Stomach (tissue), 4 donors: ENCODE measurements around the gene BCL3.

Source experiments
- CTCF ChIP-seq, 7 experiments: fragments of 450-650 bp in 4 of 7; fragments of 200-600 bp in 3 of 7; sonication (generic) in 3 of 7; IDR thresholded peaks; one replicate each; pipeline ENCODE4 v1.5.1; 2016 to 2019; ENCODE audit warnings: antibody characterized with exemption in 7 of 7, control low read depth in 2 of 7, mild to moderate bottlenecking in 1 of 7
- EP300 ChIP-seq: sonication (generic); formaldehyde crosslinking; IDR thresholded peaks from one replicate; pipeline ENCODE4 v1.6.1; 2017; ENCODE audit warnings: antibody characterized with exemption
- POLR2A ChIP-seq, 4 donors: fragments of 450-650 bp; IDR thresholded peaks; one replicate each; pipeline ENCODE4 v1.6.1; 2016; ENCODE audit warnings: antibody characterized with exemption in 4 of 4, control low read depth in 2 of 4, mild to moderate bottlenecking in 1 of 4, moderate library complexity in 1 of 4

GRCh38 chr19:44723952-44724319 is 24.6 kb upstream of the BCL3 start:
- peak in 5 of 7 experiments; percentile 89 to 98 (median 97) for TF ChIP-seq CTCF (IDR thresholded peaks at IDR 0.05)
- TF ChIP-seq EP300 = no peak
- no peak for TF ChIP-seq POLR2A (IDR thresholded peaks at IDR 0.05)
